GM21526 (cell line): ENCODE results near the gene IL17REL.

Experiments used
- ATAC-seq: cut with Tn5 transposase; IDR thresholded peaks from one replicate; pipeline ENCODE4 v1.9.1; 2021; ENCODE audit warnings: moderate library complexity; ENCODE audit not compliant: unreplicated experiment, low FRiP score

IL17REL gene

GRCh38 chr22:50027639-50028537, 15.3 kb upstream of the IL17REL start:
- ATAC-seq: no peak

- no peak for ATAC-seq
These were observed 13.4 kb upstream of the IL17REL start for GRCh38 chr22:50025993-50026392.

- ATAC-seq: no peak
These were observed 9.7 kb upstream of the IL17REL start for GRCh38 chr22:50022171-50022819.

GRCh38 chr22:50020606-50021005, 8.0 kb upstream of the IL17REL start:
- no peak for ATAC-seq

- ATAC-seq: no peak
These were observed 6.8 kb upstream of the IL17REL start for GRCh38 chr22:50019316-50019715.

GRCh38 chr22:50018608-50019285, 6.2 kb upstream of the IL17REL start:
- ATAC-seq: no peak

GRCh38 chr22:50017701-50018224, 5.2 kb upstream of the IL17REL start:
- ATAC-seq: no peak

GRCh38 chr22:50016988-50017700, 4.6 kb upstream of the IL17REL start:
- ATAC-seq: no peak

GRCh38 chr22:50016308-50016987, 3.9 kb upstream of the IL17REL start:
- ATAC-seq: no peak

GRCh38 chr22:50015451-50016307, 3.1 kb upstream of the IL17REL start:
- ATAC-seq: no peak

- ATAC-seq: no peak
These were observed 2.3 kb upstream of the IL17REL start for GRCh38 chr22:50014655-50015401.

GRCh38 chr22:50014053-50014501, 1.5 kb upstream of the IL17REL start:
- ATAC-seq: no peak

- ATAC-seq: no peak
These were observed 936 bp downstream of the IL17REL start for GRCh38 chr22:50011447-50012210.

GRCh38 chr22:50010676-50011446, 1.7 kb downstream of the IL17REL start:
- no peak for ATAC-seq

GRCh38 chr22:50009765-50010675, 2.5 kb downstream of the IL17REL start:
- ATAC-seq: no peak

- ATAC-seq: no peak
These were observed 3.3 kb downstream of the IL17REL start for GRCh38 chr22:50009251-50009650.
